ENCODE data around the gene SURF6. TPM values are rescaled to one million over a fixed set of nuclear protein-coding genes. Genes with fewer than 3 reads are reported as not detected.
"Not testable (repeated sequence)": the region's sequence is repeated elsewhere in the genome, so short reads cannot be mapped to it uniquely, and the experiment has no call there.

The SURF6 gene
- total RNA-seq, 2 experiments from 2014 or later = 24.9 to 28.3 TPM

DNA sequence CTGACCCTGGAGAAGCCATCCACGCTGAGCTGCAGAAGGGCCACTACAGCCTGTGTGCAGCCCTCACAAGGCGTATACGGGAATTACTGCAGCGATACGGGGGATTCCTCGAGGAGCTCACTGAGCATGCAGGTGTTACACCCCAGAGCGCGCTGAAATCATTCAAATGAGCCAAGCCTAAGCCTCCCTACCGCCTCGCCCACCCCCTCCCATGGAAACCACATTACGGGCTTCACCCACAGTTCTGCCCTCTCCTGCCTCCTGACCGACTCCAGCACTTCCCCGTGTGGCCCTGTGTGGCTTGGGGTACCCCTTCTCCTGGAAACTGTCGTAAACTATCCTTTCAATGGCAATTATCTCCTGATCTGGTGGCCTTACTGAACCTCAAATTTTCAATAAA, 13.3 kb downstream of the SURF6 start:
- TF ChIP-seq, protein P1, sequence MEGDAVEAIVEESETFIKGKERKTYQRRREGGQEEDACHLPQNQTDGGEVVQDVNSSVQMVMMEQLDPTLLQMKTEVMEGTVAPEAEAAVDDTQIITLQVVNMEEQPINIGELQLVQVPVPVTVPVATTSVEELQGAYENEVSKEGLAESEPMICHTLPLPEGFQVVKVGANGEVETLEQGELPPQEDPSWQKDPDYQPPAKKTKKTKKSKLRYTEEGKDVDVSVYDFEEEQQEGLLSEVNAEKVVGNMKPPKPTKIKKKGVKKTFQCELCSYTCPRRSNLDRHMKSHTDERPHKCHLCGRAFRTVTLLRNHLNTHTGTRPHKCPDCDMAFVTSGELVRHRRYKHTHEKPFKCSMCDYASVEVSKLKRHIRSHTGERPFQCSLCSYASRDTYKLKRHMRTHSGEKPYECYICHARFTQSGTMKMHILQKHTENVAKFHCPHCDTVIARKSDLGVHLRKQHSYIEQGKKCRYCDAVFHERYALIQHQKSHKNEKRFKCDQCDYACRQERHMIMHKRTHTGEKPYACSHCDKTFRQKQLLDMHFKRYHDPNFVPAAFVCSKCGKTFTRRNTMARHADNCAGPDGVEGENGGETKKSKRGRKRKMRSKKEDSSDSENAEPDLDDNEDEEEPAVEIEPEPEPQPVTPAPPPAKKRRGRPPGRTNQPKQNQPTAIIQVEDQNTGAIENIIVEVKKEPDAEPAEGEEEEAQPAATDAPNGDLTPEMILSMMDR (IDR thresholded peaks at IDR 0.05) = no peak
- no peak for ATAC-seq
- Mint-ChIP-seq H3K4me1 (ENCODE audit: low read depth) (no peaks in the 10 kb centered on the region), H3K4me3 (no peak overlapping the region), H3K27ac (no peak overlapping the region), H3K27me3 (no peaks in the 10 kb centered on the region), H3K36me3 (ENCODE audit: low read depth) (no peaks in the 10 kb centered on the region), H3K9me3 (no peaks in the 10 kb centered on the region)
- CTCF ChIA-PET = no interaction called here
- DNase-seq = no peak
- POLR2A ChIA-PET = no interaction called here
- intact Hi-C loops (cut with micrococcal nuclease) = no loop called here

DNA sequence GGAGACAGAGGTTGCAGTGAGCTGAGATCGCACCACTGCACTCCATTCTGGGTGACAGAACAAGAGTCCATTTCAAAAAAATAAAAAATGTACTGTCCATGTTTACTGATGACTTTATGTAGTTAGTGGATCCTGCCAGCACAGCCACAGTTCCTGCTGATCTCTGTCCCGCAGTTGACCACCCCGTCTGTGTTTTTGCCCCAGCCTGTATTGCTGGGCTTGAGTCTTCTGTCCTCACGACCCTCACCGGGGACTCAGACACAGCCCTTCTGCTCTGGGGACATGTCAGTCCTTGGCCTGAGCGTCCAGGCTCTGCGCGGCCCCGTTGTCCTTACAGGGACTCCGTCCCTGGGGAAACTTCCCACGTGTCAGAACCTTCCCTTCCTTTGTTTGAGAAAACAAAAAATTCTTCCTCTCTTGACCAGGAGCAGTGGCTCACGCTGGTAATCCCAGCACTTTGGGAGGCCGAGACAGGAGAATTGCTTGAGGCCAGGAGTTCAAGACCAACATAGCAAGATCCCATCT, 14.5 kb downstream of the SURF6 start:
- no peak overlapping the region for H3K27ac Mint-ChIP-seq
- H3K4me3 Mint-ChIP-seq = no peak overlapping the region
- ChIA-PET POLR2A (no interaction called here), CTCF (interaction anchor here (1.3 kb wide), 1 partner anchor 9 kb away, joined by 3 read pairs; no protein-coding TSS in a partner anchor)
- intact Hi-C loops (cut with micrococcal nuclease) = no loop called here
- H3K4me1 Mint-ChIP-seq (ENCODE audit: low read depth) = no peaks in the 10 kb centered on the region
- TF ChIP-seq, protein P1 (IDR thresholded peaks at IDR 0.05) = no peak
- H3K9me3 Mint-ChIP-seq = no peaks in the 10 kb centered on the region
- H3K27me3 Mint-ChIP-seq = no peaks in the 10 kb centered on the region
- ATAC-seq = no peak
- no peak for DNase-seq
- no peaks in the 10 kb centered on the region for H3K36me3 Mint-ChIP-seq (ENCODE audit: low read depth)

DNA sequence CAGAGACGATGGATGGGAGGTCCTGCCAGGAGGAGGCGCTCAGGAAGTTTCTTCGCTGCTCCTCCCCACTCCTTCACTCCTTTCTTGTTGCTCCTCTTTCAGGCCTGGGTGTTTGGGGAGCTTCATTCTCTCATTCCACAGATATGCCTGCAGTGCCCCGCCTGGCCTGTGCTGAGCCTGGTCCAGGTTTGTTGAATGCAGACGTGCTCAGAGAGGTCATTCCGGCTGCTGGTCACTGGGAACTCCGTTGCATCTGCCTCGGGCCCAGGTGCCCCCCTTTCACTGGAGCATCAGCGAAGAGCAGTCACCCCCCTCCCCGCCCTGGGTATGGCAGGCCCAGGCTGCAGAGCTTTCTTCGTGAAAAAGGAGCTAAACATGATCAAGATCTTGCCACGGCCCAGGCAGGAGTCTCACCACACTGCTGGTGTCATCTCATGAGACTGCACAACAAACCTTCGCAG, 15.5 kb downstream of the SURF6 start:
- Mint-ChIP-seq H3K4me3 (no peak overlapping the region), H3K4me1 (ENCODE audit: low read depth) (no peaks in the 10 kb centered on the region), H3K27me3 (no peaks in the 10 kb centered on the region), H3K9me3 (no peaks in the 10 kb centered on the region), H3K27ac (no peak overlapping the region), H3K36me3 (ENCODE audit: low read depth) (no peaks in the 10 kb centered on the region)
- intact Hi-C loops (cut with micrococcal nuclease) = no loop called here
- TF ChIP-seq, protein P1 (IDR thresholded peaks at IDR 0.05) = no peak
- POLR2A ChIA-PET = interaction anchor here (0.7 kb wide), 1 partner anchor 198 kb away, joined by 3 read pairs; no protein-coding TSS in a partner anchor
- DNase-seq (no peak), ATAC-seq (no peak)
- CTCF ChIA-PET = interaction anchor here (1.3 kb wide), 1 partner anchor 10 kb away, joined by 3 read pairs; no protein-coding TSS in a partner anchor

DNA sequence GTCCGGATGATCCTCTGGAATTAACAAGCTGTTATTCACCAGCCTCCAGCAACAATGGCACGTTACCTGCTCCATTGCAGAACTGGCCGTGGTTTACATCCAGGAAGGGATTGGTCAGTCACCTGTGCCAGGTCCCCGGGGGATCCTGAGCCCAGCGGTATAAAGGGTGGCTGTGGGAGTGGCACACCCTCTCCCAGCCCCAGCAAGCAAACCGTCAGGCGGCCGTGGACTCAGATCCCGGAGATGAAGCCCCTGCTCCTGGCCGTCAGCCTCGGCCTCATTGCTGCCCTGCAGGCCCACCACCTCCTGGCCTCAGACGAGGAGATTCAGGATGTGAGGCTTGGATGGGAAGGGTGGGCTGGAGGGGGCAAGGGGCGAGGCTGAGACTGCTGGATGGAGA, 18.4 kb downstream of the SURF6 start:
- H3K4me1 Mint-ChIP-seq (ENCODE audit: low read depth); CTCF ChIA-PET; H3K4me3 Mint-ChIP-seq; intact Hi-C loops (cut with micrococcal nuclease); DNase-seq; H3K36me3 Mint-ChIP-seq (ENCODE audit: low read depth); H3K27me3 Mint-ChIP-seq; POLR2A ChIA-PET; ATAC-seq; H3K27ac Mint-ChIP-seq; H3K9me3 Mint-ChIP-seq: not testable (repeated sequence)

DNA sequence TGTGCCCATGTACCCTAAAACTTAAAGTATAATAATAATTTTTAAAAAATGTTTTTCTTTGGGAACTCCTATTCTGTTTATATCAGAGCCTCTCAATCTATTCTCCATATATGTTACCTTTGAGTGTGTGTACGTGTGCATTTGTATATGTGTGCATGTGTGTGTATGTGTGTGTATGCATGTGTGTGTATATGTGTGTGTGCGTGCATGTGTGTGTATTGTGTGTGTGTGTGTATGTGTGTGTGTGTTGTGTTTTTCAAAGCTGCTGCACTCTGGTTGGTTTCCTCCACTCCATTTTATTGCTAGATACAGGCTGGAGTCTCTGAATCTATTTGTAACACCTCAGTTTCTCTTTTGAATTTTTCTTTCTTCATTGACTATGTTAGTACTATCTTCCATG, 20.0 kb downstream of the SURF6 start:
- Mint-ChIP-seq H3K9me3 (no peaks in the 10 kb centered on the region), H3K4me3 (no peak overlapping the region), H3K27ac (no peak overlapping the region), H3K36me3 (ENCODE audit: low read depth) (no peaks in the 10 kb centered on the region), H3K27me3 (no peaks in the 10 kb centered on the region), H3K4me1 (ENCODE audit: low read depth) (no peaks in the 10 kb centered on the region)
- intact Hi-C loops (cut with micrococcal nuclease) = no loop called here
- CTCF ChIA-PET = no interaction called here
- no peak for ATAC-seq
- DNase-seq = no peak
- TF ChIP-seq, protein P1 (IDR thresholded peaks at IDR 0.05) = no peak
- POLR2A ChIA-PET = no interaction called here

Data from activated CD8-positive, alpha-beta T cell treated with anti-CD3 and anti-CD28 coated beads for 36 hours (primary cell).